ENCODE results near the gene MYG1.

DNA sequence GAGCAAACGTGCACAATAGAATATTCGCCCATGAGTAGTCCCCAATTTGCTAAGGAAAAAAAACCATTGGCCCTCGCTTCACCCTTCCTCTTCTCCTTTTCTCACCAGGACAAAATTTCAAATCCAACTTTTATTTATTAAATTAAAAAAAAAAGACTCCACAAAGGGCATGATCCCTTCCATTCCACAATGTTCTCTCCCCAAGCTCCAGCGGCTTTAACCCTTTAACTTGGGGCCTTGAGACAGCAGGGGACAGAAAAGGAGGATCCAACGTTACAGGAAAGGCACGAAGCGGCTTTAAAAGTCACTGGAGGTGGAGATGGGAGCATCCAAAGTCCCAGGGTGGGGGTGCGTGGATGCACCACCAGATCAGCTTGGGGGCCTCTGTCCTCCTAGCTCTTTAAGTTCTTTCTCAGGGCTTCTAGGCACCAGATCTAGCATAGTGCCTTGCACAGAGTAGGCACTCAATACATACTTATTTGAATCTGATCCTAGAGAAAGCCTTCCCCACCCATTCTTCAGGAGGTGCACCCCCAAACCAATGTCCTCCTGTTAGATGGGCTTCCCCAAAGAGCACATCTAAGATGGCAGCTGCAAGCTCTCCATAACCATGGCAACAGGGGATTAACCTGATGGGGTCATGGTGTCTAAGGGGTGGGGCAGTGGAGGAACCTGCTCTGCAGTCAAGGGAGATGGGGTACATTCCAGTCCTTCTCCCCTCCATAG is 27.1 kb downstream of the MYG1 start:
- TF ChIP-seq RFX5 (IDR thresholded peaks at IDR 0.05) (no peak), HOXA7 (CRISPR knock-in tag; IDR thresholded peaks at IDR 0.05) (no peak)

Data from A549 (cell line).